ENCODE measurements around the gene PIK3C2G. TPM values are rescaled to one million over a fixed set of nuclear protein-coding genes. Genes with fewer than 3 reads are reported as not detected.

PIK3C2G gene
- total RNA-seq, 1 donor = not detected

DNA sequence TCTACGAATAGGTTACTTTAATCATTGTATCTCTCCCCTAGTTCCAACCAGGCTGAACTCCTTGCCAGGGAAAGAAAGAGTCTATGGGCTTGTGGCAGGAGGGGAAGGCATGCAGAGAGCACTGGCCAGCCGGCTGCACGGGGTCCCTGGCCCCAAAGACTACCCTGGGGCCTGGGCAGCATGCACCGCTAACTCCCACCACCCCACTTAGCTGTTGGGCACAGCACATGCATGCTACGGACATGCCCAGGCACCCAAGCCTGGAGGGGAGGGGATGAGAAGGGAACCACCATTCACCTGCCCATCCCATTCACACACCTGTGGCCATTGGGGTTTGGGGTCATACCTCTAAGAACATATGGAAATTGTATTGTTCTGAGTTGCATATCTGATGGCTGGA, 94.1 kb downstream of the PIK3C2G start:
- DNase-seq (ENCODE audit: insufficient read length, low spot score, missing footprints) = no peak
- Histone ChIP-seq H3K79me2 (ENCODE audit: insufficient read depth, low read length) (no peaks in the 10 kb centered on the region), H3K27ac (ENCODE audit: low read depth, low read length) (no peak overlapping the region), H3K9me3 (ENCODE audit: low read depth, low read length) (no peaks in the 10 kb centered on the region), H3K27me3 (ENCODE audit: insufficient read depth, low read length) (no peaks in the 10 kb centered on the region), H3K36me3 (ENCODE audit: insufficient read depth, low read length) (no peaks in the 10 kb centered on the region), H2AFZ (ENCODE audit: low read length) (no peak overlapping the region), H3K4me3 (ENCODE audit: insufficient read depth, low read length) (no peak overlapping the region), H3K4me1 (ENCODE audit: insufficient read depth, low read length) (no peaks in the 10 kb centered on the region), H4K20me1 (ENCODE audit: insufficient read depth, low read length) (no peaks in the 10 kb centered on the region), H3K4me2 (ENCODE audit: insufficient read depth, low read length) (no peak overlapping the region)
- TF ChIP-seq CTCF (IDR thresholded peaks at IDR 0.05; ENCODE audit: extremely low read depth, low read depth, low read length) = no peak

GRCh38 chr12:18358077-18358476, 96.8 kb downstream of the PIK3C2G start:
- Histone ChIP-seq H2AFZ (ENCODE audit: low read length) (no peak overlapping the region), H3K27me3 (ENCODE audit: insufficient read depth, low read length) (no peaks in the 10 kb centered on the region), H3K36me3 (ENCODE audit: insufficient read depth, low read length) (no peaks in the 10 kb centered on the region), H3K4me3 (ENCODE audit: insufficient read depth, low read length) (no peak overlapping the region), H3K79me2 (ENCODE audit: insufficient read depth, low read length) (no peaks in the 10 kb centered on the region), H3K9me3 (ENCODE audit: low read depth, low read length) (no peaks in the 10 kb centered on the region), H3K4me1 (ENCODE audit: insufficient read depth, low read length) (no peaks in the 10 kb centered on the region), H4K20me1 (ENCODE audit: insufficient read depth, low read length) (no peaks in the 10 kb centered on the region), H3K27ac (ENCODE audit: low read depth, low read length) (no peak overlapping the region), H3K4me2 (ENCODE audit: insufficient read depth, low read length) (no peak overlapping the region)
- no peak for TF ChIP-seq CTCF (IDR thresholded peaks at IDR 0.05; ENCODE audit: extremely low read depth, low read depth, low read length)
- DNase-seq (ENCODE audit: insufficient read length, low spot score, missing footprints) = no peak

DNA sequence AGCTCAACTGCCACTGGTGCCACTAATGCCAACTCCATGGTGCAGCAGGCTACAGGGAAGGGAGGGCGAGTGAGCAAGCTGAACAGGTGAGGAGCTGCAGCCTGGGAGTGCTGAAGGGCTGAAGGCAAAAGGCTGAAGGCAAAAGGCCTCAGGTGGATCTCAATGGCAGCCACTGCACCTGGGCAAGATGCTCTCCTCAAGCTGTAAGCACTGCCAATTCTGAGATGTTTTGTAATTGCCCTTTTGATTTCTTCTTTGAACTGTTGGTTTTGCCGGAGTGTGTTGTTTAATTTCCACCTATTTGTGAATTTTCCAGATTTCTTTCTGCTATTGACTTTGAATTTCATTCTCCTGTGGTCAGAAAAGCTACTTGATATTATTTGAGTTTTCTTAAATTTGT, 97.6 kb downstream of the PIK3C2G start:
- no peaks in the 10 kb centered on the region for H3K79me2 ChIP-seq (ENCODE audit: insufficient read depth, low read length)
- H3K36me3 ChIP-seq (ENCODE audit: insufficient read depth, low read length) = no peaks in the 10 kb centered on the region
- no peak overlapping the region for H2AFZ ChIP-seq (ENCODE audit: low read length)
- no peak overlapping the region for H3K27ac ChIP-seq (ENCODE audit: low read depth, low read length)
- no peak overlapping the region for H3K4me2 ChIP-seq (ENCODE audit: insufficient read depth, low read length)
- no peaks in the 10 kb centered on the region for H4K20me1 ChIP-seq (ENCODE audit: insufficient read depth, low read length)
- no peak for TF ChIP-seq CTCF (IDR thresholded peaks at IDR 0.05; ENCODE audit: extremely low read depth, low read depth, low read length)
- H3K27me3 ChIP-seq (ENCODE audit: insufficient read depth, low read length) = no peaks in the 10 kb centered on the region
- H3K4me1 ChIP-seq (ENCODE audit: insufficient read depth, low read length) = no peaks in the 10 kb centered on the region
- no peak overlapping the region for H3K4me3 ChIP-seq (ENCODE audit: insufficient read depth, low read length)
- H3K9me3 ChIP-seq (ENCODE audit: low read depth, low read length) = no peaks in the 10 kb centered on the region
- no peak for DNase-seq (ENCODE audit: insufficient read length, low spot score, missing footprints)

DNA sequence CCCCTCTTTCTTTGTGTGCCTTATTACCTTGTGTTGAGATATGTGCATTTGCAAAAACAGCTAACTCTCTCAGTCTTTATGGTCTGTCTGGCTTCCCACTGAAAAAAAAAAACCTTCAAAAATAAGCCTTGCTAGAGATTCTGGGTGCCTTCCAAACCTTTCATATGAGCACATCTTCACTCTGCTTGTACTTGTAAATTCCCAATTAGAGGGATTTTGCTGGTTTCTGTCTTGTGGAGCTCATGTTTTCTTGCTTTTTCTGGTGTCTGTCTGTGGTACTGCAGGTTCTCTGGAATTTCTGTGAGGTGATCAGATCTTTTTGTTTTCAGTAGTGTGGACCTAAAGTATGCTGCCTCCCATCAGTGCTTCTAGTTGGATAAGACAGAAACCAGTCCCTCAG, 100.1 kb downstream of the PIK3C2G start:
- Histone ChIP-seq H4K20me1 (ENCODE audit: insufficient read depth, low read length) (no peaks in the 10 kb centered on the region), H3K4me2 (ENCODE audit: insufficient read depth, low read length) (no peak overlapping the region), H3K36me3 (ENCODE audit: insufficient read depth, low read length) (no peaks in the 10 kb centered on the region), H3K27me3 (ENCODE audit: insufficient read depth, low read length) (no peaks in the 10 kb centered on the region), H3K79me2 (ENCODE audit: insufficient read depth, low read length) (no peaks in the 10 kb centered on the region), H3K4me1 (ENCODE audit: insufficient read depth, low read length) (no peaks in the 10 kb centered on the region), H3K9me3 (ENCODE audit: low read depth, low read length) (no peaks in the 10 kb centered on the region), H3K4me3 (ENCODE audit: insufficient read depth, low read length) (no peak overlapping the region), H3K27ac (ENCODE audit: low read depth, low read length) (no peak overlapping the region), H2AFZ (ENCODE audit: low read length) (no peak overlapping the region)
- no peak for DNase-seq (ENCODE audit: insufficient read length, low spot score, missing footprints)
- TF ChIP-seq CTCF (IDR thresholded peaks at IDR 0.05; ENCODE audit: extremely low read depth, low read depth, low read length) = no peak
